ENCODE measurements around the gene CPNE6.

Gene CPNE6

DNA sequence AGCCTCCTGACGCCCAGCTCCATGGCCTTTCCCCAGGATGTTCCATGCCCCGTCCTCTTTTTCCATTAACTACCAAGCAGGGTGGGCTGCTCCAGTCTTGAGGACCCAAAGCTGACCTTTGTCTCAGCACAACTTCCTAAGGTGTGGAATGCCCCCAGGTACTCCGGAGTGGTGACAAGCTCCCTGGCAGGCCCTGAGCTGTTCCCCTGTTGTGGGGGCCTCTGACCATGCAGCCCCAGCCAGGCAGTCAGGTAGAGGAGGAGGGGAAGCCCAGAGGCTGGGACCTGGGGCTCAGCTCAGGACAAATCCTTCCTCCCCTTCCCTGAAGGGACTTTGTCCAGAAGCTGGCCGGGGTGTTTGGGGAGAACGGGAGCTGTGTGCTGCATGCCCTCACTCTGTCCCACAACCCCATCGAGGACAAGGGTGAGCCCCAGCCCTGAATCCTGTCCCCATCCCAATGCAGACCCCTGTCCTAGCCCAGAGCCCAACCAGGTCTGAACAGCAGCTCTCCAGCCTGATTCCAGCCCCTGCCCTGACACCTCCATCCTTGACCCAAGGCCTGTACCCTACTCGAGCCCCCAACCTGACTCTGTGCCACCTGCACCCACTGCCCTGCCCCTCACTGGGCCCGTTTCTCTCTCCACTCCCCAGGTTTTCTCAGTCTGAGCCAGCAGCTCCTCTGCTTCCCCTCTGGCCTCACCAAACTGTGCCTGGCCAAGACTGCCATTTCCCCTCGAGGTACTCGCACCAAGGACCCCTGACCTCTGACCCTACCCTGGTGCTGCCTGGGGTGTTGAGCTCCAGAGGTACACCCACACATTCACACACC, 15.2 kb upstream of the CPNE6 start:
- H3K27ac ChIP-seq, result no peak overlapping the region
- peaks cover 0 to 38% of the 10 kb centered on the region in 2 donors for H3K27me3 ChIP-seq
- intact Hi-C loops (cut with DNase I; ENCODE audit: low total_unique reads), result loop anchor here (5.0 kb wide), 3 partner anchors 36 to 96 kb away; partner anchors contain the start of gene PCK2
- H3K36me3 ChIP-seq, result no peaks in the 10 kb centered on the region
- peaks cover 0 to 18% (median 14%) of the 10 kb centered on the region in 4 donors for H3K4me1 ChIP-seq
- no peak overlapping the region for H3K4me3 ChIP-seq
- DNase-seq, result peak in 1 of 2 donors; percentile 2
- TF ChIP-seq, protein P1, sequence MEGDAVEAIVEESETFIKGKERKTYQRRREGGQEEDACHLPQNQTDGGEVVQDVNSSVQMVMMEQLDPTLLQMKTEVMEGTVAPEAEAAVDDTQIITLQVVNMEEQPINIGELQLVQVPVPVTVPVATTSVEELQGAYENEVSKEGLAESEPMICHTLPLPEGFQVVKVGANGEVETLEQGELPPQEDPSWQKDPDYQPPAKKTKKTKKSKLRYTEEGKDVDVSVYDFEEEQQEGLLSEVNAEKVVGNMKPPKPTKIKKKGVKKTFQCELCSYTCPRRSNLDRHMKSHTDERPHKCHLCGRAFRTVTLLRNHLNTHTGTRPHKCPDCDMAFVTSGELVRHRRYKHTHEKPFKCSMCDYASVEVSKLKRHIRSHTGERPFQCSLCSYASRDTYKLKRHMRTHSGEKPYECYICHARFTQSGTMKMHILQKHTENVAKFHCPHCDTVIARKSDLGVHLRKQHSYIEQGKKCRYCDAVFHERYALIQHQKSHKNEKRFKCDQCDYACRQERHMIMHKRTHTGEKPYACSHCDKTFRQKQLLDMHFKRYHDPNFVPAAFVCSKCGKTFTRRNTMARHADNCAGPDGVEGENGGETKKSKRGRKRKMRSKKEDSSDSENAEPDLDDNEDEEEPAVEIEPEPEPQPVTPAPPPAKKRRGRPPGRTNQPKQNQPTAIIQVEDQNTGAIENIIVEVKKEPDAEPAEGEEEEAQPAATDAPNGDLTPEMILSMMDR (IDR thresholded peaks at IDR 0.05), result no peak
- H3K9me3 ChIP-seq, result no peaks in the 10 kb centered on the region

DNA sequence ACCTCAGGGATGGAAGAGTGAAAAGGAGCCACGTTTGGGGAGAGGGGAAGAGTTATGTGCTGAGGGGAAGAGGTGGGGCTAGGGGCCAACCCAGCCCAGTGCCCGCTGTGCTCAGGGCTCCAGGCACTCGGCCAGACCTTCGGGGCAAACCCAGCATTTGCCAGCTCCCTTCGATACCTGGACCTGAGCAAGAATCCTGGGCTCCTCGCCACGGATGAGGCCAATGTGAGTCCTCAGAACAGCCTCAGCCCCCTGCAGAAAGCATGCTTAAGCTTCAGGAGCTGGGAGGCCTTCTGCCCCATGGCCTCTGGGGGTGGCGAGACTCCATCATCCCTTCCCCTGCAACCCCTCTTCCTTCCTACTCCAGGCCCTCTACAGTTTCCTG, 14.6 kb upstream of the CPNE6 start:
- no peaks in the 10 kb centered on the region for H3K36me3 ChIP-seq
- intact Hi-C loops (cut with DNase I; ENCODE audit: low total_unique reads), result loop anchor here (5.0 kb wide), 3 partner anchors 36 to 96 kb away; partner anchors contain the start of gene PCK2
- no peak overlapping the region for H3K27ac ChIP-seq
- H3K4me3 ChIP-seq, result no peak overlapping the region
- H3K4me1 ChIP-seq, result peaks cover 0 to 12% (median 9%) of the 10 kb centered on the region in 4 donors
- peaks cover 0 to 38% of the 10 kb centered on the region in 2 donors for H3K27me3 ChIP-seq
- H3K9me3 ChIP-seq, result no peaks in the 10 kb centered on the region
- TF ChIP-seq, protein P1 (IDR thresholded peaks at IDR 0.05), result no peak
- DNase-seq, result peak in 1 of 2 donors; percentile 59

DNA sequence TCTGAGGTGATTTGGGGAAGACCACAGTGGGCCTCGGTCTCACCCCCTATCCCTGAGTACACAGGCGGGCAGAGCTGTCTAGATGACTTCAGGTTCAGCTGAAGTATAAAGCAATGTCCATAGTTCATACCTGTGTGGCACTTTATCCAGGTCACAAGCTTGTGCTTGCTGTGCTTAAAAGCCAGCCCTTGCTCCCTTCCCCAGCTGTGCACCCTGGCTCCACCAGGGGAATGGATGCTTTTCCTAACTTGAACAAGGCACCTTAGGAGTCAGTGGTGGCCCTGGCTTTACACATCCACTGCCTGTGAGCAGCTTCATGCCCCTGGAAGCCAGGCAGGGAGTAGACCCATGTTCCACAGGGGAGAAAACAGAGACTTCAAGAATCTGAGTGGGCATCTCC, 14.1 kb upstream of the CPNE6 start:
- H3K9me3 ChIP-seq, result no peaks in the 10 kb centered on the region
- no peak overlapping the region for H3K27ac ChIP-seq
- peaks cover 0 to 7% (median 5%) of the 10 kb centered on the region in 4 donors for H3K4me1 ChIP-seq
- DNase-seq, result no peak
- intact Hi-C loops (cut with DNase I; ENCODE audit: low total_unique reads), result loop anchor here (5.0 kb wide), 3 partner anchors 35 to 95 kb away; partner anchors contain the start of gene PCK2
- H3K4me3 ChIP-seq, result no peak overlapping the region
- no peaks in the 10 kb centered on the region for H3K36me3 ChIP-seq
- TF ChIP-seq, protein P1 (IDR thresholded peaks at IDR 0.05), result no peak
- H3K27me3 ChIP-seq, result peaks cover 0 to 38% of the 10 kb centered on the region in 2 donors

DNA sequence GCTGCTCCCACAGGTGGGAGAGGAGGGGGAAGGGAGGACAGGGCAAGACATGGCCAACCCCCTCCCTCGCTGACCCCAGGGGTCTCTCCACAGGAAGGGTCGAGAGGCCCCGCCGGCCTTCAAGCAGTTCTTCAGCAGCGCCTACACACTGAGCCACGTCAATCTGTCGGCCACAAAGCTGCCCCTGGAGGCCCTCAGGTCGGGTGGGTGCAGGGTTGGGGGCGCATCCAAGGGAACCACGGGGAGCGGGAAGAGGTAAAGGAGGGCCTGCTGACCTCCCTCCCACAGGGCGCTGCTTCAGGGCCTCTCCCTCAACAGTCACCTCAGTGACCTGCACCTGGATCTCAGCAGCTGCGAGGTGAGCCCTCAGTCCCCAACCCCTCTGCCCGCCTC, 13.5 kb upstream of the CPNE6 start:
- TF ChIP-seq, protein P1 (IDR thresholded peaks at IDR 0.05), result no peak
- H3K4me1 ChIP-seq, result peaks cover 0 to 1% (median 0%) of the 10 kb centered on the region in 4 donors
- H3K27me3 ChIP-seq, result peaks cover 0 to 38% of the 10 kb centered on the region in 2 donors
- no peaks in the 10 kb centered on the region for H3K9me3 ChIP-seq
- DNase-seq, result no peak
- no peaks in the 10 kb centered on the region for H3K36me3 ChIP-seq
- intact Hi-C loops (cut with DNase I; ENCODE audit: low total_unique reads), result loop anchor here (5.0 kb wide), 3 partner anchors 34 to 94 kb away; partner anchors contain the start of gene PCK2
- no peak overlapping the region for H3K4me3 ChIP-seq
- H3K27ac ChIP-seq, result no peak overlapping the region

DNA sequence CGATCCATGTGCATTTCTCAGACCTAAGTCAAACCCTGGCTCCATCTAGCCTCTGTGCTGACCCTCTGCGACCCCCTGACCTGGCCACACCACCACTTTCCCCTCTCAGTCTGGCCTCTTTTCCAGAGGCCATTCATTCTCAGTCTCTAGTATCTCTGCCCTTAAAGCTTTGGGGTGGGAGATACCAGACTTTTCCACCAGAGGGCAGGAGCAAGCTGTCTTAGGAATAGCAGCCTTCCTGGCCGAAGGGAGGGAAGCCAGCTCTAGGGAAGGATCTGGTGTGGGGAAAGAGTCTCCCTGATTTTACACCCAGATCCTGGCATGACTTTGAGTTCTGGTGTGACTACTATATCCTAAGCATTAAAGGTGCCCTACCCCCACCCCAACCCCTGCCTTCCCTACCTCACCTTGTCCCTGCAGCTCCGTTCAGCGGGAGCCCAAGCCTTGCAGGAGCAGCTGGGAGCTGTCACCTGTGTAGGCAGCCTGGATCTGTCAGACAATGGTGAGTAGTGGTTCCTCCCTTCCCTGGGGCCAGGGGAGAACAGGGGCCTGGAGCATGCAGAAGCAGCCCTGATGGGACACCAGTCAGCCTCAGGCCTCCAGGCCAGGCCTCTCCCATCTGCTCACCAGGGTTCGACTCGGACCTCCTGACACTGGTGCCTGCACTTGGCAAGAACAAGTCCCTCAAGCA, 13.0 kb upstream of the CPNE6 start:
- Histone ChIP-seq H3K9me3 (no peaks in the 10 kb centered on the region), H3K27ac (no peak overlapping the region), H3K4me3 (no peak overlapping the region), H3K36me3 (no peaks in the 10 kb centered on the region), H3K27me3 (peaks cover 0 to 37% of the 10 kb centered on the region in 2 donors), H3K4me1 (no peaks in the 10 kb centered on the region)
- TF ChIP-seq, protein P1 (IDR thresholded peaks at IDR 0.05), result peak; percentile 92 to 94
- DNase-seq, result peak; percentile 80 to 93
- intact Hi-C loops (cut with DNase I; ENCODE audit: low total_unique reads), result loop anchor here (5.0 kb wide), 3 partner anchors 34 to 94 kb away; partner anchors contain the start of gene PCK2

Data from tibial artery (tissue), 4 donors.